Parathyroid adenoma (tissue), 2 donors: ENCODE results near the gene LRRTM2.

ENCODE experiments used
- H2AFZ ChIP-seq: fragments of 300-600 bp; sonication (generic); one replicate; pipeline ENCODE4 v1.7.0; 2017; ENCODE audit warnings: antibody characterized with exemption, mild to moderate bottlenecking
- H3K27ac ChIP-seq: fragments of 300-600 bp; sonication (generic); one replicate; pipeline ENCODE4 v1.7.0; 2017
- H3K27me3 ChIP-seq: fragments of 300-600 bp; sonication (generic); one replicate; pipeline ENCODE4 v1.7.0; 2017; ENCODE audit warnings: low read length; ENCODE audit not compliant: control insufficient read depth, insufficient read depth
- H3K36me3 ChIP-seq: fragments of 300-600 bp; sonication (generic); one replicate; pipeline ENCODE4 v1.7.0; 2017; ENCODE audit warnings: low read length; ENCODE audit not compliant: control insufficient read depth, insufficient read depth
- H3K4me1 ChIP-seq: fragments of 300-600 bp; sonication (generic); one replicate; pipeline ENCODE4 v1.7.0; 2017; ENCODE audit warnings: control low read depth
- H3K4me2 ChIP-seq: fragments of 300-600 bp; sonication (generic); one replicate; pipeline ENCODE4 v1.7.0; 2017; ENCODE audit warnings: low read length
- H3K4me3 ChIP-seq: fragments of 300-600 bp; sonication (generic); one replicate; pipeline ENCODE4 v1.7.0; 2017; ENCODE audit warnings: low read depth, low read length
- H3K79me2 ChIP-seq: fragments of 300-600 bp; sonication (generic); one replicate; pipeline ENCODE4 v1.7.0; 2017; ENCODE audit warnings: control low read depth
- H3K9ac ChIP-seq: fragments of 300-600 bp; sonication (generic); one replicate; pipeline ENCODE4 v1.7.0; 2017; ENCODE audit warnings: mild to moderate bottlenecking
- H3K9me3 ChIP-seq: fragments of 300-600 bp; sonication (generic); one replicate; pipeline ENCODE4 v1.7.0; 2017; ENCODE audit warnings: low read length; ENCODE audit not compliant: control insufficient read depth
- CTCF ChIP-seq: fragments of 300-600 bp; sonication (generic); IDR thresholded peaks from one replicate; pipeline ENCODE4 v1.7.0; 2017; ENCODE audit warnings: antibody characterized with exemption, mild to moderate bottlenecking
- donor health status: primary hyperparathyroidism.

Gene LRRTM2

GRCh38 chr5:138875946-138876345, 811 bp upstream of the LRRTM2 start:
- no peak overlapping the region for H3K27ac ChIP-seq
- no peak overlapping the region for H3K4me3 ChIP-seq
- H3K79me2 ChIP-seq, result peaks cover 54% of the 10 kb centered on the region
- no peaks in the 10 kb centered on the region for H3K36me3 ChIP-seq
- H3K4me2 ChIP-seq, result no peak overlapping the region
- H2AFZ ChIP-seq, result no peak overlapping the region
- H3K27me3 ChIP-seq, result no peaks in the 10 kb centered on the region
- H3K4me1 ChIP-seq, result peaks cover 24% of the 10 kb centered on the region
- no peak overlapping the region for H3K9ac ChIP-seq
- no peaks in the 10 kb centered on the region for H3K9me3 ChIP-seq
- no peak for TF ChIP-seq CTCF

- no peak for TF ChIP-seq CTCF
- no peak overlapping the region for H2AFZ ChIP-seq
- no peak overlapping the region for H3K4me3 ChIP-seq
- H3K27me3 ChIP-seq, result no peaks in the 10 kb centered on the region
- peaks cover 52% of the 10 kb centered on the region for H3K79me2 ChIP-seq
- no peak overlapping the region for H3K4me2 ChIP-seq
- H3K27ac ChIP-seq, result no peak overlapping the region
- peaks cover 26% of the 10 kb centered on the region for H3K4me1 ChIP-seq
- no peaks in the 10 kb centered on the region for H3K9me3 ChIP-seq
- H3K9ac ChIP-seq, result no peak overlapping the region
- H3K36me3 ChIP-seq, result no peaks in the 10 kb centered on the region
Measured at GRCh38 chr5:138875552-138875875, 379 bp upstream of the LRRTM2 start.

GRCh38 chr5:138874241-138874640, 894 bp downstream of the LRRTM2 start:
- Histone ChIP-seq H3K27me3 (no peaks in the 10 kb centered on the region), H3K9ac (no peak overlapping the region), H3K36me3 (no peaks in the 10 kb centered on the region), H3K4me2 (no peak overlapping the region), H3K4me3 (no peak overlapping the region), H3K9me3 (no peaks in the 10 kb centered on the region), H2AFZ (no peak overlapping the region), H3K79me2 (peaks cover 54% of the 10 kb centered on the region), H3K27ac (no peak overlapping the region), H3K4me1 (peaks cover 26% of the 10 kb centered on the region)
- no peak for TF ChIP-seq CTCF

- Histone ChIP-seq H3K79me2 (peaks cover 52% of the 10 kb centered on the region), H3K9ac (no peak overlapping the region), H3K27me3 (no peaks in the 10 kb centered on the region), H3K9me3 (no peaks in the 10 kb centered on the region), H3K27ac (no peak overlapping the region), H2AFZ (no peak overlapping the region), H3K36me3 (no peaks in the 10 kb centered on the region), H3K4me3 (no peak overlapping the region), H3K4me1 (peaks cover 26% of the 10 kb centered on the region), H3K4me2 (no peak overlapping the region)
- TF ChIP-seq CTCF, result no peak
Measured at GRCh38 chr5:138873466-138874221, 1.5 kb downstream of the LRRTM2 start.

- H2AFZ ChIP-seq, result no peak overlapping the region
- H3K9me3 ChIP-seq, result no peaks in the 10 kb centered on the region
- no peak for TF ChIP-seq CTCF
- H3K27me3 ChIP-seq, result no peaks in the 10 kb centered on the region
- no peak overlapping the region for H3K4me2 ChIP-seq
- H3K9ac ChIP-seq, result no peak overlapping the region
- no peaks in the 10 kb centered on the region for H3K36me3 ChIP-seq
- no peak overlapping the region for H3K27ac ChIP-seq
- peaks cover 47% of the 10 kb centered on the region for H3K79me2 ChIP-seq
- H3K4me3 ChIP-seq, result no peak overlapping the region
- peaks cover 26% of the 10 kb centered on the region for H3K4me1 ChIP-seq
Measured at GRCh38 chr5:138872841-138873465, 2.2 kb downstream of the LRRTM2 start.
